DND-41 (cell line): ENCODE measurements around the gene IGSF8.

Experiments
- ATAC-seq: fragments of 200-7000 bp; cut with Tn5 transposase; 3 replicates; pipeline ENCODE4 v1.9.1; 2021; ENCODE audit warnings: low read depth; ENCODE audit not compliant: insufficient read depth
- DNase-seq: peaks from one replicate; pipeline ENCODE4 v3.0.0-alpha.2; 2020
- H2AFZ ChIP-seq: 2 replicates; pipeline ENCODE4 v1.6.0; 2012; ENCODE audit warnings: low read depth, low read length
- H3K27ac ChIP-seq: 2 replicates; pipeline ENCODE4 v1.5.1; 2012; ENCODE audit warnings: low read length, inconsistent platforms
- H3K27me3 ChIP-seq: fragments of 200-600 bp; sonication (generic); 2 replicates; pipeline ENCODE4 v1.6.0; 2012; ENCODE audit warnings: low read length, mild to moderate bottlenecking, inconsistent platforms; ENCODE audit not compliant: insufficient read depth, poor library complexity
- H3K36me3 ChIP-seq: 2 replicates; pipeline ENCODE4 v1.5.1; 2012; ENCODE audit warnings: low read length, inconsistent platforms; ENCODE audit not compliant: insufficient read depth
- H3K4me1 ChIP-seq: 2 replicates; pipeline ENCODE4 v1.5.1; 2012; ENCODE audit warnings: mild to moderate bottlenecking, low read length; ENCODE audit not compliant: insufficient read depth
- H3K4me2 ChIP-seq: 2 replicates; pipeline ENCODE4 v1.6.0; 2012; ENCODE audit warnings: mild to moderate bottlenecking, moderate library complexity, low read length, inconsistent platforms; ENCODE audit not compliant: insufficient read depth
- H3K4me3 ChIP-seq, 2 experiments: fragments of 200-600 bp in 1 of 2; shearing (Covaris generic) in 1 of 2; 2 replicates each; pipeline ENCODE4 v1.5.1; 2012 to 2016; ENCODE audit warnings: inconsistent platforms in 2 of 2, low read length in 2 of 2, mild to moderate bottlenecking in 2 of 2, low read depth in 1 of 2, moderate library complexity in 1 of 2
- H3K79me2 ChIP-seq: 2 replicates; pipeline ENCODE4 v1.6.0; 2012; ENCODE audit warnings: low read length, inconsistent platforms; ENCODE audit not compliant: insufficient read depth
- H3K9ac ChIP-seq: 2 replicates; pipeline ENCODE4 v1.6.0; 2012; ENCODE audit warnings: low read depth, mild to moderate bottlenecking, inconsistent platforms, low read length, moderate library complexity
- H3K9me3 ChIP-seq: 2 replicates; pipeline ENCODE4 v1.5.1; 2012; ENCODE audit warnings: low read length, moderate library complexity, mild to moderate bottlenecking, inconsistent platforms; ENCODE audit not compliant: insufficient read depth, severe bottlenecking
- H4K20me1 ChIP-seq: 2 replicates; pipeline ENCODE4 v1.6.0; 2012; ENCODE audit warnings: low read length; ENCODE audit not compliant: insufficient read depth
- EZH2 ChIP-seq: IDR thresholded peaks from 3 replicates; pipeline ENCODE4 v1.6.1; 2012; ENCODE audit warnings: borderline replicate concordance, low read depth, mild to moderate bottlenecking, moderate library complexity, low read length, inconsistent platforms; ENCODE audit not compliant: severe bottlenecking
- TF ChIP-seq, protein P1 (sequence below): IDR thresholded peaks from 2 replicates; pipeline ENCODE4 v1.5.1; 2012; ENCODE audit warnings: borderline replicate concordance, low read length, moderate library complexity, mild to moderate bottlenecking; ENCODE audit not compliant: poor library complexity, severe bottlenecking; ENCODE audit errors: extremely low read depth

IGSF8 gene

DNA sequence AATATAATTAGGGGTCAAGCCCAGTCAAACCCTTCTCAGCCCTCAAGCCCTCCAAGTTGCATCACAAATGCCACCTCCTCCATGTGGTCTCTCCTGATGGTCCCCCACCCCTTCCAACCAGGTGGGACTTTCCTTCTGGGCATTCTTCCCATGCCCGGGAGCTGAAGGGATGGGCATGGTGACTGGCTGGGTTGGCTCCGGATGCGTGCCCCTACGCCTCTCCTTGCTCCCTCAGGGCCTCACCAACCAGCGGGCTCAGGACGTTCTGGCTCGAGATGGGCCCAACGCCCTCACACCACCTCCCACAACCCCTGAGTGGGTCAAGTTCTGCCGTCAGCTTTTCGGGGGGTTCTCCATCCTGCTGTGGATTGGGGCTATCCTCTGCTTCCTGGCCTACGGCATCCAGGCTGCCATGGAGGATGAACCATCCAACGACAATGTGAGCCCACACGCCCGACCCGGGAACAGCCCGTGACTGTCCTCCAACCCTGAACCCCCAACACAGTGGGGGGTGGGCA, 24.6 kb upstream of the IGSF8 start:
- no peak for ATAC-seq
- Histone ChIP-seq H2AFZ (no peak overlapping the region), H3K79me2 (no peaks in the 10 kb centered on the region), H3K36me3 (no peaks in the 10 kb centered on the region), H3K27me3 (peaks cover 20% of the 10 kb centered on the region), H3K4me2 (no peak overlapping the region), H3K27ac (no peak overlapping the region), H3K4me3 (no peak overlapping the region), H3K9me3 (no peaks in the 10 kb centered on the region), H4K20me1 (no peaks in the 10 kb centered on the region), H3K9ac (no peak overlapping the region), H3K4me1 (no peaks in the 10 kb centered on the region)
- no peak for DNase-seq
- TF ChIP-seq, protein P1, sequence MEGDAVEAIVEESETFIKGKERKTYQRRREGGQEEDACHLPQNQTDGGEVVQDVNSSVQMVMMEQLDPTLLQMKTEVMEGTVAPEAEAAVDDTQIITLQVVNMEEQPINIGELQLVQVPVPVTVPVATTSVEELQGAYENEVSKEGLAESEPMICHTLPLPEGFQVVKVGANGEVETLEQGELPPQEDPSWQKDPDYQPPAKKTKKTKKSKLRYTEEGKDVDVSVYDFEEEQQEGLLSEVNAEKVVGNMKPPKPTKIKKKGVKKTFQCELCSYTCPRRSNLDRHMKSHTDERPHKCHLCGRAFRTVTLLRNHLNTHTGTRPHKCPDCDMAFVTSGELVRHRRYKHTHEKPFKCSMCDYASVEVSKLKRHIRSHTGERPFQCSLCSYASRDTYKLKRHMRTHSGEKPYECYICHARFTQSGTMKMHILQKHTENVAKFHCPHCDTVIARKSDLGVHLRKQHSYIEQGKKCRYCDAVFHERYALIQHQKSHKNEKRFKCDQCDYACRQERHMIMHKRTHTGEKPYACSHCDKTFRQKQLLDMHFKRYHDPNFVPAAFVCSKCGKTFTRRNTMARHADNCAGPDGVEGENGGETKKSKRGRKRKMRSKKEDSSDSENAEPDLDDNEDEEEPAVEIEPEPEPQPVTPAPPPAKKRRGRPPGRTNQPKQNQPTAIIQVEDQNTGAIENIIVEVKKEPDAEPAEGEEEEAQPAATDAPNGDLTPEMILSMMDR: no peak
- no peak for TF ChIP-seq EZH2

DNA sequence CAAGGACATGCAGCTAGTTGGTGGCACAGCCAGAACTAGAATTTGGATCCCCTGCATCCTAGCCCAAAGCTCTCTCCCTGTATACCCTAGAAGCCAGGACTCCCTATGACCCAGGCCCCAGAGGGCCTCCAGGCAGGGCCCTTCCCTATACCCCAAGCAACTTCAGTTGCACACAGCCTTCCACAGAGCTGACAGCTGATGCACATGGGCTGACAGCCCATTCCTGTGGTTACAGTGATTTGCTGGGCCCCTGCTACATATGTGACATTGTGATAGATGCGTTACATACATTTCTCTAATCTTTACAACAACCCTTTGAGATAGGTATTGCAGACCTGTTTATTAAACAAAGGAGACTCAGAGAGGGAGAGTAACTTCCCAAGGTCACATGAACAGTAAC, 23.0 kb upstream of the IGSF8 start:
- no peaks in the 10 kb centered on the region for H3K4me1 ChIP-seq
- H3K36me3 ChIP-seq: no peaks in the 10 kb centered on the region
- no peak for DNase-seq
- H3K4me2 ChIP-seq: no peak overlapping the region
- no peaks in the 10 kb centered on the region for H3K79me2 ChIP-seq
- H3K9ac ChIP-seq: no peak overlapping the region
- H4K20me1 ChIP-seq: no peaks in the 10 kb centered on the region
- peaks cover 27% of the 10 kb centered on the region for H3K27me3 ChIP-seq
- no peak overlapping the region for H3K27ac ChIP-seq
- TF ChIP-seq EZH2: no peak
- TF ChIP-seq, protein P1: no peak
- no peak overlapping the region for H2AFZ ChIP-seq
- ATAC-seq: 0 out of 3 replicates have a peak, but pooled peaks have one; percentile 27
- no peak overlapping the region for H3K4me3 ChIP-seq
- H3K9me3 ChIP-seq: no peaks in the 10 kb centered on the region

DNA sequence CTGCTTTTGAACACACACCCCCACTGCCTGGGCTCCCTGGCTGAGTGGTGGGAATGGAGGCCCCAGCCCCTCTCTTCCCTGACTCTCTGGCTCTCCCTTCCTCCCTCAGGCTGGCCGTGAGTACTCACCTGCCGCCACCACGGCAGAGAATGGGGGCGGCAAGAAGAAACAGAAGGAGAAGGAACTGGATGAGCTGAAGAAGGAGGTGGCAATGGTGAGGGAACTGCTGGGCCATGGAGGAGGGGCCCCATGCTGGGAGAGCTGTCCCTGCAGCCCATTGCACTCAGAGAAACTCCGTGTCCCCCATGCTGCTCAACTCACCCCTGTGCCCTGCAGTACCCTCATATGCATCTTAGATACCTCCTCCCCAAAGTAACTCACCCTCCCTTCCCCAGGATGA, 22.4 kb upstream of the IGSF8 start:
- Histone ChIP-seq H4K20me1 (no peaks in the 10 kb centered on the region), H3K27ac (no peak overlapping the region), H3K4me1 (no peaks in the 10 kb centered on the region), H3K9me3 (no peaks in the 10 kb centered on the region), H3K79me2 (no peaks in the 10 kb centered on the region), H3K9ac (no peak overlapping the region), H3K27me3 (peaks cover 28% of the 10 kb centered on the region), H3K36me3 (no peaks in the 10 kb centered on the region), H3K4me3 (no peak overlapping the region), H2AFZ (no peak overlapping the region), H3K4me2 (no peak overlapping the region)
- ATAC-seq (no peak), DNase-seq (no peak)
- TF ChIP-seq, protein P1: no peak
- no peak for TF ChIP-seq EZH2

DNA sequence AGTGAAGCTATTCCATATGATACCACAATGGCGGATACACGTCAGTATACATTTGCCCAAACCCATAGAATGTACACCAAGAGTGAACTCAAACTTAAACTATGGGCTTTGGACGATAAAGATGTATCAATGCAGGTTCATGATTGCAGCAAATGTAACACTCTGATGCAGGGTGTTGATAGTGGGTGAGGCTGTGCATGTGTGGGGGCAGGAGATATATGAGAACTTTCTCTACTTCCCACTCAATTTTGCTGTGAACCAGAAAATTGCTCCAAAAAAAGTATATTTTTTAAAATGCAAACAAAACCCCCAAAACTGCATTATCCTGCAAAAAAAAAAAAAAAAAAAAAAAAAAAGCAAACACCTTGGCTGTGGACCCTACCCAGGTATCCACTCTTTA, 20.5 kb upstream of the IGSF8 start:
- Histone ChIP-seq H4K20me1 (no peaks in the 10 kb centered on the region), H3K9ac (no peak overlapping the region), H3K9me3 (no peaks in the 10 kb centered on the region), H2AFZ (no peak overlapping the region), H3K4me2 (no peak overlapping the region), H3K4me3 (no peak overlapping the region), H3K27ac (no peak overlapping the region), H3K27me3 (peaks cover 35% of the 10 kb centered on the region), H3K79me2 (no peaks in the 10 kb centered on the region), H3K4me1 (no peaks in the 10 kb centered on the region), H3K36me3 (no peaks in the 10 kb centered on the region)
- ATAC-seq (no peak), DNase-seq (no peak)
- TF ChIP-seq, protein P1: no peak
- no peak for TF ChIP-seq EZH2
